Lung (tissue), 12 donors: Measurements from ENCODE around the gene FIGNL2. TPM values are rescaled to one million over a fixed set of nuclear protein-coding genes. Genes with fewer than 3 reads are reported as not detected.

ENCODE experiments used
- ATAC-seq: fragments of 200-7000 bp; cut with Tn5 transposase; one replicate; pipeline ENCODE4 v1.9.1; 2020; ENCODE audit warnings: moderate number of reproducible peaks; ENCODE audit not compliant: insufficient read depth, low FRiP score
- DNase-seq, 3 donors: peaks; one replicate each; pipeline ENCODE4 v3.0.0-alpha.2; 2013 to 2017
- H3K27ac ChIP-seq, 2 donors: one replicate each; pipeline ENCODE4 v1.5.1; 2013; ENCODE audit warnings: mild to moderate bottlenecking in 2 of 2, moderate library complexity in 2 of 2, control low read depth in 1 of 2, inconsistent platforms in 1 of 2, low read depth in 1 of 2, low read length in 1 of 2
- H3K27me3 ChIP-seq, 3 donors: one replicate each; pipeline ENCODE4 v1.5.1; 2013; ENCODE audit warnings: low read length in 2 of 3; ENCODE audit not compliant: control insufficient read depth in 3 of 3, insufficient read depth in 3 of 3
- H3K36me3 ChIP-seq, 4 donors: one replicate each; pipeline ENCODE4 v1.5.1; 2013; ENCODE audit warnings: low read length in 4 of 4, mild to moderate bottlenecking in 1 of 4, moderate library complexity in 1 of 4; ENCODE audit not compliant: control insufficient read depth in 4 of 4, insufficient read depth in 4 of 4
- H3K4me1 ChIP-seq, 5 donors: one replicate each; pipeline ENCODE4 v1.5.1; 2013; ENCODE audit warnings: low read length in 5 of 5, mild to moderate bottlenecking in 2 of 5, moderate library complexity in 1 of 5; ENCODE audit not compliant: control insufficient read depth in 5 of 5, insufficient read depth in 5 of 5
- H3K4me3 ChIP-seq: one replicate; pipeline ENCODE4 v1.5.1; 2013; ENCODE audit warnings: mild to moderate bottlenecking, control low read depth, moderate library complexity
- H3K9ac ChIP-seq, 2 donors: one replicate each; pipeline ENCODE4 v1.5.1; 2013; ENCODE audit warnings: low read length in 2 of 2, control low read depth in 1 of 2; ENCODE audit not compliant: insufficient read depth in 1 of 2
- H3K9me3 ChIP-seq, 4 donors: one replicate each; pipeline ENCODE4 v1.5.1; 2013; ENCODE audit warnings: low read length in 3 of 4, mild to moderate bottlenecking in 1 of 4, moderate library complexity in 1 of 4; ENCODE audit not compliant: control insufficient read depth in 4 of 4, insufficient read depth in 3 of 4
- CTCF ChIP-seq: IDR thresholded peaks from 2 replicates; pipeline ENCODE4 v1.5.1; 2012; ENCODE audit warnings: mild to moderate bottlenecking; ENCODE audit errors: control extremely low read depth, extremely low read depth
- WGBS, 2 donors: extraction: QIAGEN DNeasy Blood & Tissue Kit; methylation state at CpG; one replicate each; pipeline ENCODE4 v1.1.7; 2013; 5-methylcytosine and 5-hydroxymethylcytosine counted together
- polyA plus RNA-seq, 2 donors: library from polyadenylated mRNA; stranded (reverse); fragments of 200-250 nt; gene quantifications; one replicate each; pipeline ENCODE4 v1.2.1, GENCODE V29; 2013
- total RNA-seq, 2 donors: library from RNA; depleted of rRNA in 1 of 2; stranded (reverse); fragments of >200 nt in 1 of 2; gene quantifications; one replicate each; pipeline ENCODE4 v1.2.1, GENCODE V29; 2014 to 2021
- donor health status: control.
- donor health status: control.
- donor health status: Bipolar disorder and iron deficiency.
- donor health status: healthy.
- donor health status: DM: yes; HTN: yes; CAD: no.

FIGNL2 gene
- total and polyA plus RNA-seq, 4 donors: 0.33 to 1.9 (median 0.80) TPM

- Histone ChIP-seq H3K27me3 (no peaks in the 10 kb centered on the region), H3K9ac (no peak overlapping the region), H3K4me1 (peaks cover 0 to 6% (median 4%) of the 10 kb centered on the region in 5 donors), H3K4me3 (no peak overlapping the region), H3K36me3 (no peaks in the 10 kb centered on the region), H3K27ac (no peak overlapping the region), H3K9me3 (no peaks in the 10 kb centered on the region)
- 87 to 93% methylated on average over 22 of the region's 22 CpGs for WGBS, 2 donors
- DNase-seq (no peak), ATAC-seq (no peak)
- TF ChIP-seq CTCF: no peak
These were observed 42.1 kb upstream of the FIGNL2 start for GRCh38 chr12:51890511-51891171.

GRCh38 chr12:51890133-51890464 lies 41.6 kb upstream of the FIGNL2 start:
- Histone ChIP-seq H3K9me3 (no peaks in the 10 kb centered on the region), H3K27me3 (no peaks in the 10 kb centered on the region), H3K9ac (no peak overlapping the region), H3K27ac (no peak overlapping the region), H3K4me3 (no peak overlapping the region), H3K36me3 (no peaks in the 10 kb centered on the region), H3K4me1 (peaks cover 0 to 6% (median 4%) of the 10 kb centered on the region in 5 donors)
- ATAC-seq (no peak), DNase-seq (no peak)
- no peak for TF ChIP-seq CTCF
- 83 to 97% methylated on average over 2 of the region's 2 CpGs for WGBS, 2 donors

- Histone ChIP-seq H3K27me3 (no peaks in the 10 kb centered on the region), H3K4me3 (no peak overlapping the region), H3K9me3 (no peaks in the 10 kb centered on the region), H3K9ac (no peak overlapping the region), H3K4me1 (peaks cover 0 to 6% (median 4%) of the 10 kb centered on the region in 5 donors), H3K36me3 (no peaks in the 10 kb centered on the region), H3K27ac (no peak overlapping the region)
- WGBS, 2 donors: 83 to 88% methylated on average over 21 of the region's 21 CpGs
- DNase-seq (peak in 2 of 3 donors; percentile 31 to 57), ATAC-seq (no peak)
- no peak for TF ChIP-seq CTCF
These were observed 41.0 kb upstream of the FIGNL2 start for GRCh38 chr12:51889216-51890132.
